AG09309 (cell line): ENCODE data around the gene PAK1IP1.
"Not testable (repeated sequence)": the region's sequence is repeated elsewhere in the genome, so short reads cannot be mapped to it uniquely, and the experiment has no call there.

Experiments used
- DNase-seq: peaks from one replicate; pipeline ENCODE4 v3.0.0-alpha.2; 2010; ENCODE audit warnings: low read depth
- H3K4me3 ChIP-seq: 2 replicates; pipeline ENCODE4 v1.5.1; 2011; ENCODE audit warnings: mild to moderate bottlenecking, low read depth, low read length, moderate library complexity; ENCODE audit not compliant: control insufficient read depth
- CTCF ChIP-seq: IDR thresholded peaks from 2 replicates; pipeline ENCODE4 v1.5.1; 2011; ENCODE audit warnings: mild to moderate bottlenecking, low read depth, low read length, inconsistent platforms; ENCODE audit not compliant: insufficient read depth, control insufficient read depth; ENCODE audit errors: missing control alignments

The PAK1IP1 gene

GRCh38 chr6:10743515-10743914, 48.7 kb downstream of the PAK1IP1 start:
- no peak for TF ChIP-seq CTCF

GRCh38 chr6:10745116-10745515, 50.3 kb downstream of the PAK1IP1 start:
- no peak overlapping the region for H3K4me3 ChIP-seq
- TF ChIP-seq CTCF, result no peak
- no peak for DNase-seq

More at GRCh38 chr6:10743515-10743914, 48.7 kb downstream of the PAK1IP1 start:
- DNase-seq, result no peak
- no peak overlapping the region for H3K4me3 ChIP-seq

- TF ChIP-seq CTCF, result no peak
- peak overlapping the region; percentile 69 for H3K4me3 ChIP-seq
- no peak for DNase-seq
These were observed 52.1 kb downstream of the PAK1IP1 start for GRCh38 chr6:10746915-10747250.

GRCh38 chr6:10747251-10747972, 52.6 kb downstream of the PAK1IP1 start, which contains the start of gene TMEM14B:
TSS of gene TMEM14B (plus strand) at chr6:10747805. CDS start at chr6:10749246, 1,441 bp downstream.
- peak within 1 kb of the TSS; percentile 69 for H3K4me3 ChIP-seq
- peak; percentile 72 for DNase-seq
- no peak for TF ChIP-seq CTCF

- no peak for TF ChIP-seq CTCF
- DNase-seq, result no peak
- no peak overlapping the region for H3K4me3 ChIP-seq
These were observed 55.0 kb downstream of the PAK1IP1 start for GRCh38 chr6:10749734-10750133.

GRCh38 chr6:10750568-10750967, 55.8 kb downstream of the PAK1IP1 start:
- not testable (repeated sequence) for H3K4me3 ChIP-seq, DNase-seq

GRCh38 chr6:10751757-10752156, 57.0 kb downstream of the PAK1IP1 start:
- not testable (repeated sequence) for DNase-seq, H3K4me3 ChIP-seq

GRCh38 chr6:10756085-10756484, 61.3 kb downstream of the PAK1IP1 start:
- no peak for TF ChIP-seq CTCF
- no peak for DNase-seq
- no peak overlapping the region for H3K4me3 ChIP-seq
